ENCODE data around the gene ATXN1.
A peak's percentile ranks its signal among the peaks of the same experiment; 100 is the strongest.

ATXN1 gene

DNA sequence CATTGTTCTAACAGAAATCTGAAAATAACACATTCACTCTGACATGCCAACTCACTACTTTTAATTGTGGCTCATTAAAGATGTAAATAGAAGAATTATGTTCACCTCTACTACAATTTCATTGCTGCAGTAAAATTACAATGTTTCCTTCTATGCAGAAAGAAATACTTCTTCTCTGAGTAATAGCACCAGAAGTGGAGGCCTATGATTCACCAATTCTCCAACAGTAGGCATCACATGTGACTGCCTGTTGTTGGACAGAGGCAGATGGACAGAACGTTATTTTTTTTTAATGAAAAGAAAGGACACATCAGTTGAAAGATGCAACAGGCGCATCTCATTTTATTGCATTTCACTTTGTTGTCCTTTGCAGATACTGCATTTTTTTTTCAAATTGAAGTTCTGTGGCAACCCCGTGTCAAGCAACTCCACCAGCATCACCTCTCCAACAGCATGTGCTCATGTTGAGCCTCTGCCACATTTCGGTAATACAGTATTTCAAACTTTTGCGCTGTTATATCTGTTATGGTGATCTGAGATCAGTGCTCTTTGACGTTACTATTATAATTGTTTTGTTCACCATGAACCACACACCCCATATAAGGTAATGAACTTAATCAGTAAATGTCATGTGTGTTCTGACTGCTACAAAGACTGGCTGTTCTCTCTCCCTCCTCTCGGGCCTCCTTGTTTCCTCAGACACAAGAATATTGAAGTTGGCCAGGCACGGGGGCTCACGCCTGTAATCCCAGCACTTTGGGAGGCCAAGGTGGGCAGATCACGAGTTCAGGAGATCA is 121.4 kb downstream of the ATXN1 start:
- DNase-seq (ENCODE audit: low read depth), result peak; percentile 55
- TF ChIP-seq, protein P1, sequence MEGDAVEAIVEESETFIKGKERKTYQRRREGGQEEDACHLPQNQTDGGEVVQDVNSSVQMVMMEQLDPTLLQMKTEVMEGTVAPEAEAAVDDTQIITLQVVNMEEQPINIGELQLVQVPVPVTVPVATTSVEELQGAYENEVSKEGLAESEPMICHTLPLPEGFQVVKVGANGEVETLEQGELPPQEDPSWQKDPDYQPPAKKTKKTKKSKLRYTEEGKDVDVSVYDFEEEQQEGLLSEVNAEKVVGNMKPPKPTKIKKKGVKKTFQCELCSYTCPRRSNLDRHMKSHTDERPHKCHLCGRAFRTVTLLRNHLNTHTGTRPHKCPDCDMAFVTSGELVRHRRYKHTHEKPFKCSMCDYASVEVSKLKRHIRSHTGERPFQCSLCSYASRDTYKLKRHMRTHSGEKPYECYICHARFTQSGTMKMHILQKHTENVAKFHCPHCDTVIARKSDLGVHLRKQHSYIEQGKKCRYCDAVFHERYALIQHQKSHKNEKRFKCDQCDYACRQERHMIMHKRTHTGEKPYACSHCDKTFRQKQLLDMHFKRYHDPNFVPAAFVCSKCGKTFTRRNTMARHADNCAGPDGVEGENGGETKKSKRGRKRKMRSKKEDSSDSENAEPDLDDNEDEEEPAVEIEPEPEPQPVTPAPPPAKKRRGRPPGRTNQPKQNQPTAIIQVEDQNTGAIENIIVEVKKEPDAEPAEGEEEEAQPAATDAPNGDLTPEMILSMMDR (IDR thresholded peaks at IDR 0.05; ENCODE audit: control insufficient read depth, insufficient read depth, low read depth, low read length, missing control alignments), result no peak
- no peak overlapping the region for H3K4me3 ChIP-seq (ENCODE audit: control insufficient read depth, low read depth, low read length)

DNA sequence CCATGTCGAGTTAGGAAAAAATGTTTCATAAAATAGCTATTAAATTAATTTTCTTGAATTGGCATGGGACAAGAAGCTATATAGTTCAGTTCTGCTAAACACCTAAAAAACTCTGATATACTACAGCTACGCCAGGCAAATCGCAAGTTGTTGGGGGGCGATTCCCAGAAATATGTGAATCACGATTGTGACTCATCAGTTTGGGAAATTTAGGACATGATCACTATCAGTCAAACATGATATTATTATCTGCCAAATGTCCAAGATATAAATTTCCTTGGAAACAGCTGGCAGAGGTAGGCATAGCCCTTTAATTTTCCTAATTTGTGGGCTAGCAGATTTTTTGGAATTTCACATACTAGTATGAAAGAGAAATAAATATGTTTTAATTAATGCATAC is 123.6 kb downstream of the ATXN1 start:
- no peak for DNase-seq (ENCODE audit: low read depth)

DNA sequence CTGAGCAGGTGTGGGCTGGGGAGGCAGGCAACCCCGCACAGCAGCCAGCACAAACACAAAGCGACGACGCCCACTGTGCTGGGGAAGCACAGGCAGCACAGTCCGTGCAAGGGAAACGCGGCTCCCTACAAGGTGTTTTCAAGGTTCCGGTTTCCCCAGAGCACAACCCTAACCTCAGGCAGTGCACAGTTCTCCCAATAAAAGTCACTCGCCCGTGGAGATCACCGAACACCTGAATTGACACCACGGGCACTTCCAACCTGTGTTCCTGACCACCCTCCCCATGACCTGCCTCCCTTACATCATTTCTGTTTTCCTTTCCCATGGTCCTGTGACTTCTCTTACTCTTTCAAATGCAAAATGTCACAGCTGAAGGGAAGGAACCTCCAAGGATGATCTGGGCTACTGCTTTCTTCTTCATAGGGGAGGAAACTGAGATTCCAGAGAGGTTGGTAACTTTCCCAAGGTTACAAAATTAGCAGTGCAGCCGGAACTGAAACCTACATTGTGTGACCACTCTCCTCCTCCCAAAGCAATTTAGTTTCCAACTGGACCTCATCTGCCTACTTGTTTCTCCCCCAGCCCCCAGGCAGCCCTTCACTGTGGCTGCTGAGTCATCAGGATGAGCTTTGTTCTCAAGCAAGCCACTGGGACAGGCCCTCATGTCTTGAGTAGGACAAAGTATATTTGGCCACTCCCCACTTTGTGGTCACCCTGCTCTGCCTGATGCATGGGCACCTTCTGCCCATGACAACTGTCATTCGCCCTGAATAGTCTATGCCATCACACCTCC is 125.3 kb downstream of the ATXN1 start:
- no peak overlapping the region for H3K4me3 ChIP-seq (ENCODE audit: control insufficient read depth, low read depth, low read length)
- TF ChIP-seq, protein P1 (IDR thresholded peaks at IDR 0.05; ENCODE audit: control insufficient read depth, insufficient read depth, low read depth, low read length, missing control alignments), result no peak
- peak; percentile 21 for DNase-seq (ENCODE audit: low read depth)

More for the DNA sequence above, 123.6 kb downstream of the ATXN1 start:
- no peak overlapping the region for H3K4me3 ChIP-seq (ENCODE audit: control insufficient read depth, low read depth, low read length)
- TF ChIP-seq, protein P1 (IDR thresholded peaks at IDR 0.05; ENCODE audit: control insufficient read depth, insufficient read depth, low read depth, low read length, missing control alignments), result no peak

DNA sequence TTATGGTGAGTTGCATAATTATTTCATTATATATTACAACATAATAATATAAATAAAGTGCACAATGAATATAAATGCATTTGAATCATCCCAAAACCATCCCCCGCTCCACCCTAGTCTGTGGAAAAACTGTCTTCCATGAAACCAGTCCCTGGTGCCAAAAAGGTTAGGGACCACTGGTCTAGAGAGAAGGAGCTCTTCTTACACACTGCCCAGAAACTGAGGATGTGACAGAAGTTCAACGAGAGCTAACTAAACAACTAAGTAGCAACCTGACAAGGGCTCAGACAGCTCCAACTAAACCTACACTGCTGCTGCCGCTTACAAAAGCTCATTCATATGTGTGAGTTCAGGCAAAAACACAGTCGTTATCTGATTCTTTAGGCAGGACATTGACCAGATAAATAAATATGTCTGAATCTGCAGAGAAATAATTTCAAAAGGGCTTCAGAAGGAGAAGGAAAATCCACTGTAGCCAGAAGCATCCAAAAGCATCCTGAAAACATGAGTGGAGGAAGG is 125.9 kb downstream of the ATXN1 start:
- no peak for DNase-seq (ENCODE audit: low read depth)
- H3K4me3 ChIP-seq (ENCODE audit: control insufficient read depth, low read depth, low read length), result no peak overlapping the region
- TF ChIP-seq, protein P1 (IDR thresholded peaks at IDR 0.05; ENCODE audit: control insufficient read depth, insufficient read depth, low read depth, low read length, missing control alignments), result no peak

DNA sequence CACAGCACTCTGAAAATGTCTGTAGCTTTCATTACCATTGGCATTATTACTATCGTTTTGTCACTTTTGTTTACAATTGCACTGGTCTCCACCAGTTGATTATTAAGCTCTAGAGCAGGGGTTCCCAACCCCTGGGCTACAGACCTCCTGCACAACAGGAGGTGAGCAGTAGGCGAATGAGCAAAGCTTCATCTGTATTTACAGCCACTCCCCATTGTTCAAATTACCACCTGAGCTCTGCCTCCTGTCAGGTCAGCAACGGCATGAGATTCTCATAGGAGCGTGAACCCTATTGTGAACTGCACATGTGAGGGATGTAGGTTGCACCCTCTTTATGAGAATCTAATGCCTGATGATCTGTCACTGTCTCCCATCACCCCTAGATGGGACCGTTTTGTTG is 126.4 kb downstream of the ATXN1 start:
- TF ChIP-seq, protein P1 (IDR thresholded peaks at IDR 0.05; ENCODE audit: control insufficient read depth, insufficient read depth, low read depth, low read length, missing control alignments), result no peak
- no peak overlapping the region for H3K4me3 ChIP-seq (ENCODE audit: control insufficient read depth, low read depth, low read length)
- DNase-seq (ENCODE audit: low read depth), result no peak

DNA sequence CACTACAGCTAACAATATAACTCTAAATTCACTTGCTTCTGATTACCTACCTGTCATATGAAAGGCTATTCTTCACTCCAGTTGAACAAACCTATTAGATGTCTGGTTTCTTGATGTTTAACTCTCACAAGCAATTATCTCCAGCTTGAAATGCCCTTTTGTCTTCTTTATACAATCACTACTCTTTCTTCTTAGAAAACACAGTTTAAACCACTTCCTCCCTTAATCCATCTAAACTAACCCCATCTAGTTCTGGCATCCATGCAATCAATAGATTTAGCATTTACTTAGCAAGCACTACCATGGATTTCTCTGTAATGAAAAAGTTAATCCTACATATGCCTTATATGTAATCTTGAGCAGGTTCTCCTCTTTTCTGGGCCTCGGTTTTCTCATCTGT is 127.3 kb downstream of the ATXN1 start:
- TF ChIP-seq, protein P1 (IDR thresholded peaks at IDR 0.05; ENCODE audit: control insufficient read depth, insufficient read depth, low read depth, low read length, missing control alignments), result no peak
- DNase-seq (ENCODE audit: low read depth), result no peak
- no peak overlapping the region for H3K4me3 ChIP-seq (ENCODE audit: control insufficient read depth, low read depth, low read length)

Data from AG09309 (cell line).